Measurements from ENCODE around the gene MED16. TPM values are rescaled to one million over a fixed set of nuclear protein-coding genes. Genes with fewer than 3 reads are reported as not detected.
"Not testable (repeated sequence)": the region's sequence is repeated elsewhere in the genome, so short reads cannot be mapped to it uniquely, and the experiment has no call there.

The MED16 gene
- total RNA-seq, 1 donor from 2014 or later, result 53.5 TPM

- no peak within 1 kb of the TSS for H3K4me3 ChIP-seq (ENCODE audit: low read depth, low read length)
- no peak for TF ChIP-seq CTCF (conservative IDR thresholded peaks at IDR 0.05; ENCODE audit: low read depth, low read length)
- DNase-seq (ENCODE audit: low read depth), result no peak
These were observed 40.6 kb downstream of the MED16 start, which contains the start of gene ELANE for GRCh38 chr19:852136-853013. Gene ELANE, plus strand, starts transcription at chr19:852303. Its CDS starts 26 bp downstream, at chr19:852329.

GRCh38 chr19:850979-851335 is 42.0 kb downstream of the MED16 start:
- H3K4me3 ChIP-seq (ENCODE audit: low read depth, low read length), result no peak overlapping the region
- no peak for TF ChIP-seq CTCF (conservative IDR thresholded peaks at IDR 0.05; ENCODE audit: low read depth, low read length)
- no peak for DNase-seq (ENCODE audit: low read depth)

- no peak for DNase-seq (ENCODE audit: low read depth)
These were observed 42.6 kb downstream of the MED16 start for GRCh38 chr19:850221-850978.

GRCh38 chr19:849195-849594 is 43.8 kb downstream of the MED16 start:
- H3K4me3 ChIP-seq (ENCODE audit: low read depth, low read length), result not testable (repeated sequence)

More at GRCh38 chr19:850221-850978, 42.6 kb downstream of the MED16 start:
- no peak overlapping the region for H3K4me3 ChIP-seq (ENCODE audit: low read depth, low read length)
- no peak for TF ChIP-seq CTCF (conservative IDR thresholded peaks at IDR 0.05; ENCODE audit: low read depth, low read length)

GRCh38 chr19:848386-848921 is 44.5 kb downstream of the MED16 start:
- no peak overlapping the region for H3K4me3 ChIP-seq (ENCODE audit: low read depth, low read length)
- no peak for TF ChIP-seq CTCF (conservative IDR thresholded peaks at IDR 0.05; ENCODE audit: low read depth, low read length)
- DNase-seq (ENCODE audit: low read depth), result no peak

More at GRCh38 chr19:849195-849594, 43.8 kb downstream of the MED16 start:
- DNase-seq (ENCODE audit: low read depth), result not testable (repeated sequence)

GRCh38 chr19:845707-846521 is 47.1 kb downstream of the MED16 start:
- no peak for TF ChIP-seq CTCF (conservative IDR thresholded peaks at IDR 0.05; ENCODE audit: low read depth, low read length)
- H3K4me3 ChIP-seq (ENCODE audit: low read depth, low read length), result no peak overlapping the region
- no peak for DNase-seq (ENCODE audit: low read depth)

Data from epithelial cell of proximal tubule (primary cell).